ENCODE data around the gene FGR.

The FGR gene

DNA sequence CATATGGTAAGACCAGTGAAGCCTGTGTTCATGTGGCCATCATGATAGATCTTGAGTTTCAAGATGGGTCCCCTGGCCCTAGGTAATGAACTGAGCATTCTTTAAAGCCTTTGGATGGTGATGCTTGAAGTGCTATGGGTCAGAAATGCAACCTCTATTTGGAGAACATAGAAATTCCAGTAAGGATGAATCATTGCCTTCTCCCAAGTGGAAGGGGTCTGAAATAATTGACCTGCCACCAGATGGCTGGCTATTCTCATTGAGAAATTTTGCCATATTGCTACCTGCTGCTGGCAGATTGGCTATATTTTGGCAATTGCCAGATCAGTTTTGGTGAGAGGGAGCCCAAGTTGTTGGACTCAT lies 37.7 kb upstream of the FGR start:
- Mint-ChIP-seq H3K36me3 (ENCODE audit: low read depth) (no peaks in the 10 kb centered on the region), H3K27me3 (ENCODE audit: low read depth, poor library complexity) (peaks cover 17% of the 10 kb centered on the region), H3K9me3 (no peaks in the 10 kb centered on the region), H3K27ac (no peak overlapping the region), H3K4me3 (peak overlapping the region; percentile 77), H3K4me1 (peaks cover 12% of the 10 kb centered on the region)
- DNase-seq: no peak
- TF ChIP-seq, protein P1, sequence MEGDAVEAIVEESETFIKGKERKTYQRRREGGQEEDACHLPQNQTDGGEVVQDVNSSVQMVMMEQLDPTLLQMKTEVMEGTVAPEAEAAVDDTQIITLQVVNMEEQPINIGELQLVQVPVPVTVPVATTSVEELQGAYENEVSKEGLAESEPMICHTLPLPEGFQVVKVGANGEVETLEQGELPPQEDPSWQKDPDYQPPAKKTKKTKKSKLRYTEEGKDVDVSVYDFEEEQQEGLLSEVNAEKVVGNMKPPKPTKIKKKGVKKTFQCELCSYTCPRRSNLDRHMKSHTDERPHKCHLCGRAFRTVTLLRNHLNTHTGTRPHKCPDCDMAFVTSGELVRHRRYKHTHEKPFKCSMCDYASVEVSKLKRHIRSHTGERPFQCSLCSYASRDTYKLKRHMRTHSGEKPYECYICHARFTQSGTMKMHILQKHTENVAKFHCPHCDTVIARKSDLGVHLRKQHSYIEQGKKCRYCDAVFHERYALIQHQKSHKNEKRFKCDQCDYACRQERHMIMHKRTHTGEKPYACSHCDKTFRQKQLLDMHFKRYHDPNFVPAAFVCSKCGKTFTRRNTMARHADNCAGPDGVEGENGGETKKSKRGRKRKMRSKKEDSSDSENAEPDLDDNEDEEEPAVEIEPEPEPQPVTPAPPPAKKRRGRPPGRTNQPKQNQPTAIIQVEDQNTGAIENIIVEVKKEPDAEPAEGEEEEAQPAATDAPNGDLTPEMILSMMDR (IDR thresholded peaks at IDR 0.05): no peak

DNA sequence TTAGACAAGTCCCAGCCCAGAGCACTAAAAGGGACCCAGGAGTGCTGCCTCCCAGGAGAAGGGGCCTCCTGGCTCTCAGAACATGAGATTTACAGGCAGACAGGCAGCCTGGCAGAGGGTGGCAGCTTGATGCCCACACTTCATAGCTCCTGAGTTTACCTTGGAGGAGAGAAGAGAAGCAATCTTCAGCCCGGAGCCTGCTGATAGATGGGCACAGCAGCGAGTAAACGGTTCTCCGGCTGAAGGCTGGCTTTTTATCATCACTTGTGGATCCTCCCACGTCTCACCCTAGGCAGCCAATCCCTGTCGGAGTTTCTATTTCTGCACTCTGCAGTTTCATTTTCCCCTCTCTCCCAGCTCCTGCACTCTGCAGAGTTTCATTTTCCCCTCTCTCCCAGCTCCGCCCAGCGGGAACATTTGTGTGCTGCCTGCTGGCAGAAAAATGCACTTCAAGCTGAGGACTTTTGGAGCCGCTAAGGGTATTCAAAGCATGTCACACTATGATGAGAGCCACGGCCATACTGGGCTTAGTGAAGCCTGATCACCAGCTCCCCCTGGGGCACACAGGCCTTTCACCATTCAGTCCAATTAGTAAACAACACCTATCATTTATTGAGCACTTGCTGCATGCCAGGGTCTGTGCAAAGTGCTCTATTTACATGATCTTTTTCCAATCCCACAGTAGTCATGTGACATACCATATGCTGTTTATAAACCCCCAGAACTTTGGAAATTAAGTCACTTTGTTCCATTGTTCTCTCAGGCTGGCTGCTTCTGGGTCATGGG lies 37.2 kb upstream of the FGR start, which contains the start of gene IFI6:
Gene IFI6, minus strand, starts transcription at position 229 of the 786 bp plus-strand sequence. CDS start 2,878 bp downstream, outside the sequence.
- H3K36me3 Mint-ChIP-seq (ENCODE audit: low read depth): no peaks in the 10 kb centered on the region
- no peaks in the 10 kb centered on the region for H3K9me3 Mint-ChIP-seq
- H3K4me1 Mint-ChIP-seq: peaks cover 12% of the 10 kb centered on the region
- DNase-seq: peak; percentile 73
- peak within 1 kb of the TSS; percentile 55 for H3K27ac Mint-ChIP-seq
- TF ChIP-seq, protein P1 (IDR thresholded peaks at IDR 0.05): peak; percentile 32
- peaks cover 17% of the 10 kb centered on the region for H3K27me3 Mint-ChIP-seq (ENCODE audit: low read depth, poor library complexity)
- H3K4me3 Mint-ChIP-seq: peak within 1 kb of the TSS; percentile 77

DNA sequence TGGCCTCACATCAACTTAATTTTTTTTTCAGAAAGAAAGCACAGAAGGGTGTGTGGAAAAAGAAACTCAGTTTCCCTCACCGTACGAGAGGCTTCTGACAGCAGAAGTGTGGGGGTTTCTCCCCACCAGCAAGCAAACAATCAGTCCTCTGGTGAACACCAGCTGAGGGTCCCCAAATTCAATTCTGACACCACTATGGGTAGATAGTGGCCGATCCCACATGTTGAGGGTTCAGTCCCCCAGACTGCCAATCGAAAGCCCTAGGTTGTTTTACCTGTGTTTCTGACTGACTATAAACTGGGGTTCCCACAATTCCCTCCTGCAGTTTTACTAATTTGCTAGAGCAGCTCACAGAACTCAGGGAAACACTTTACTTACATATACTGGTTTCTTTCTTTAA lies 34.9 kb upstream of the FGR start:
- H3K36me3 Mint-ChIP-seq (ENCODE audit: low read depth): no peaks in the 10 kb centered on the region
- H3K9me3 Mint-ChIP-seq: no peaks in the 10 kb centered on the region
- H3K4me1 Mint-ChIP-seq: peaks cover 29% of the 10 kb centered on the region
- TF ChIP-seq, protein P1 (IDR thresholded peaks at IDR 0.05): no peak
- H3K4me3 Mint-ChIP-seq: peak overlapping the region; percentile 67
- H3K27ac Mint-ChIP-seq: no peak overlapping the region
- peaks cover 23% of the 10 kb centered on the region for H3K27me3 Mint-ChIP-seq (ENCODE audit: low read depth, poor library complexity)
- DNase-seq: no peak

DNA sequence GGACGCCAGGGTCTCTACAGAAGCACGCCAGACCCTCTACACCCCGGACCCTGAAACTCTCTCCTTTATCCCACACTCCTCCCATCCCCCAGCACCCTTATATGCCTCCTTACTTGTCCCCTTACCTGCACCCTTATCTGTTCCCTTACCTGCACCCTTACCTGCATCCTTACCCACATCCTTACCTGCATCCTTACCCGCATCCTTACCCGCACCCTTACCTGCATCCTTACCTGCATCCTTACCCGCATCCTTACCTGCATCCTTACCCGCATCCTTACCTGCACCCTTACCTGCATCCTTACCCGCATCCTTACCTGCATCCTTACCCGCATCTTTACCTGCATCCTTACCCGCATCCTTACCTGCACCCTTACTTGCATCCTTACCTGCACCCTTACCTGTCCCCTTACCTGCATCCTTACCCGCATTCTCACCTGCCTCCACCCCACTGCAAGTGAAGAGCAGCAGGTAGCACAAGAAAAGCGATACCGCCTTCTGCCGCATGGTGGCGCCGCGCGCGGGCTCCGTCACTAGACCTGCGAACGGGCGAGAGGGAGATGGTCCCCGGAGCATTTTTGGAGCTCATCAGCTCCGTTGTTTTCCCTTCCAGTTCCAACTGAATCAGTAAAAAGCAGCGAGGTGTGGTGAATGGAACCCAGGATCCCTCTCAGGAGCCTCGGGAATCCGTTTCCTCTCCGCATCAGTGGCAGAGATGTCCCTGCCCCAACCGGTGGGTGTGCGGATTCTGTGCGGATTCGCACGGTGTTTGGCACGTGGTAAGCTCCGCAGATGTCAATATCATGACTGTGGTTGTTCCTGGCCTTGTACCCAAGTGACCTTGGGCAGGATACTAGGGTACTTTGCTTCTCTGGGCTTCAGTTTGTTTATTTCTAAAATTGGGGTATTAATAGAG lies 34.1 kb upstream of the FGR start:
- no peak overlapping the region for H3K27ac Mint-ChIP-seq
- no peaks in the 10 kb centered on the region for H3K9me3 Mint-ChIP-seq
- peaks cover 36% of the 10 kb centered on the region for H3K4me1 Mint-ChIP-seq
- TF ChIP-seq, protein P1 (IDR thresholded peaks at IDR 0.05): peak; percentile 82
- peak overlapping the region; percentile 67 for H3K4me3 Mint-ChIP-seq
- H3K27me3 Mint-ChIP-seq (ENCODE audit: low read depth, poor library complexity): peaks cover 23% of the 10 kb centered on the region
- no peaks in the 10 kb centered on the region for H3K36me3 Mint-ChIP-seq (ENCODE audit: low read depth)
- DNase-seq: peak; percentile 92

DNA sequence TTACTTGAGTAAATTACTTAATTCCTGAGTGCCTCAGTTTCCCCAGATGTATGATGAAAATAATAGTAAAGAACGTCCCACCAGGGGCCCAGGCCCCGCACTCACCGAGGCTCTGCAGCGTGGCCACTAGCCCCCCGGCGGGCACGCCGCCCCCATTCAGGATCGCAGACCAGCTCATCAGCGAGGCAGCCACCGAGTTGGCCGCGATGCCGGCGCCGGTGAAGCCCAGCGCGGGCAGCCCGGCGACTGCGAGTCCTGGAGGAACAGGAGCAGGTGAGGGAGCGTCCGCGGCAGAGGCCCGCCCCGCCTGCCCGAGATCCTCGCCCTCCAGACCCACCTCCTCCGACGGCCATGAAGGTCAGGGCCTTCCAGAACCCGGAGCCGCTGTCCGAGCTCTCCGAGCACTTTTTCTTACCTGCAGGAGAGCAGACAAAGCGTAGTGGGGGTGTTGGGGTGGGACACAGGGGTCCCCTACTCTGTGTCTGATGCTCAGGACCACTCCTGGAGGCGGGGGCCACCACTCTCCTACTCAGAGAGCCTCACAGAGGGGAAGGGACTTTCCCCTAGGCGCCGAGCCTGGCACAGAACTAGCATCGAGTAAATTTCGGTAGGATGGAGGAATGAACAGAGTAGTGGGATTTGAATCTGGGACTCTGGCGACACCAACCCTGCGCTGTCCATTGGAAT lies 33.3 kb upstream of the FGR start:
- peaks cover 38% of the 10 kb centered on the region for H3K4me1 Mint-ChIP-seq
- TF ChIP-seq, protein P1 (IDR thresholded peaks at IDR 0.05): no peak
- H3K27me3 Mint-ChIP-seq (ENCODE audit: low read depth, poor library complexity): peaks cover 20% of the 10 kb centered on the region

More for the DNA sequence above, 33.3 kb upstream of the FGR start:
- Mint-ChIP-seq H3K36me3 (ENCODE audit: low read depth) (no peaks in the 10 kb centered on the region), H3K27ac (no peak overlapping the region), H3K9me3 (no peaks in the 10 kb centered on the region), H3K4me3 (no peak overlapping the region)
- DNase-seq: no peak
